Central memory CD8-positive, alpha-beta T cell (primary cell): Measurements from ENCODE around the gene KDM5B.
A peak's percentile ranks its signal among the peaks of the same experiment; 100 is the strongest.

Experiments
- ATAC-seq: fragments of 150-1000 bp; cut with Tn5 transposase; replicated peaks from 2 replicates; pipeline ENCODE4 v1.10.0; 2022; ENCODE audit warnings: mild to moderate bottlenecking, moderate FRiP score, moderate number of reproducible peaks; ENCODE audit not compliant: poor library complexity, severe bottlenecking; ENCODE audit errors: extremely low read depth
- DNase-seq, 2 donors: peaks; one replicate each; pipeline ENCODE4 v3.0.0; 2021; ENCODE audit warnings: low spot score in 2 of 2
- H3K27ac Mint-ChIP-seq: one replicate; pipeline ENCODE4 v1.8.0; 2022; ENCODE audit warnings: low read depth, mild to moderate bottlenecking, moderate library complexity, mixed read lengths
- H3K27me3 Mint-ChIP-seq: one replicate; pipeline ENCODE4 v1.8.0; 2022; ENCODE audit warnings: mixed read lengths
- H3K36me3 Mint-ChIP-seq: one replicate; pipeline ENCODE4 v1.8.0; 2022; ENCODE audit warnings: mild to moderate bottlenecking, moderate library complexity, mixed read lengths; ENCODE audit not compliant: insufficient read depth
- H3K4me1 Mint-ChIP-seq: one replicate; pipeline ENCODE4 v1.8.0; 2022; ENCODE audit warnings: mixed read lengths
- H3K4me3 Mint-ChIP-seq: one replicate; pipeline ENCODE4 v1.8.0; 2022; ENCODE audit warnings: mild to moderate bottlenecking, moderate library complexity, mixed read lengths
- H3K9me3 Mint-ChIP-seq: one replicate; pipeline ENCODE4 v1.8.0; 2022; ENCODE audit warnings: mixed read lengths

Gene KDM5B

DNA sequence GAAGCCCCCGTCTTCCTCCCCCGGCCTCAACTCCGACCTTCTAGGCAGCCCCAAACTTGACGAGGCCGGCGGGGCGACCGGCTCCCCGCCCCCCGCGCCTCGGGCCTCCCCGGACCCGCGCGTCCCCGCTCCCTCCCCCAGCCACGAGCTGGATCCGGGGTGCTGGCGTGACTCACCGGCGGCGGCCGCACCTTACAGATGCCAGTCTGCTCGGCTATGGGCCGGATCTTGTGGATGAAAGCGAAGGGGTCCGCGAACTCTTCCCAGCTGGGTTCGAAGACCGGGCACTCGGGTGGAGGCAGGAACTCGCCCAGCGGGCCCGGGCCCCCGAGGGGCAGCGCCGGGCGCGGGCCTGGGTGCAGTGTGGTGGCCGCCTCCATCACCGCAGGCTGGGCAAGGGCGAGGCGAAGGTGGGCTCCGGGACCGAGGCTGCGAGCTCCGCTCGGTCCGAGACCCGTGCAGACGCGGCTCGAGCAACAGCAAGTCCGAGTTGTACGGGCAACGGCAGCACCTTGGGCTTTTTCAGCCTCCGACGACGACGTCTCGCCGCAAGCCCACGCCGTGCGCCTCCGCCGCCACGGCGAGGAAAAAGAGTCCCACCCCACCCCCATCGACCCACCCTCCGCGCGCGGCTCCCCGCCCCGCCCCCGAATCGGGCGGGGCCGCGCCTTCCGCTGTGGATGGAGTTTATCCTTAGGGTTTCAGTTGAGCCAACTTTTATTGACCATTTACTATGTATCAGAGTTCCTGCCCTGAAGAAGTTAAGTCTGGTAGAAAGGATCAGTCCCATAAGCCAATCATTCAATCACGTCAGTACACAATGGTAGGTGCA lies at the start of gene KDM5B:
KDM5B (minus strand) TSS at position 496 of the 832 bp plus-strand sequence; CDS start at position 380, 116 bp downstream.
- ATAC-seq: peak; percentile 57
- no peaks in the 10 kb centered on the region for H3K27me3 Mint-ChIP-seq
- peak; percentile 34 to 37 for DNase-seq
- H3K27ac Mint-ChIP-seq: peak within 1 kb of the TSS; percentile 1
- peaks cover 4% of the 10 kb centered on the region for H3K36me3 Mint-ChIP-seq
- no peaks in the 10 kb centered on the region for H3K9me3 Mint-ChIP-seq
- peaks cover 42% of the 10 kb centered on the region for H3K4me1 Mint-ChIP-seq
- peak within 1 kb of the TSS; percentile 77 for H3K4me3 Mint-ChIP-seq

DNA sequence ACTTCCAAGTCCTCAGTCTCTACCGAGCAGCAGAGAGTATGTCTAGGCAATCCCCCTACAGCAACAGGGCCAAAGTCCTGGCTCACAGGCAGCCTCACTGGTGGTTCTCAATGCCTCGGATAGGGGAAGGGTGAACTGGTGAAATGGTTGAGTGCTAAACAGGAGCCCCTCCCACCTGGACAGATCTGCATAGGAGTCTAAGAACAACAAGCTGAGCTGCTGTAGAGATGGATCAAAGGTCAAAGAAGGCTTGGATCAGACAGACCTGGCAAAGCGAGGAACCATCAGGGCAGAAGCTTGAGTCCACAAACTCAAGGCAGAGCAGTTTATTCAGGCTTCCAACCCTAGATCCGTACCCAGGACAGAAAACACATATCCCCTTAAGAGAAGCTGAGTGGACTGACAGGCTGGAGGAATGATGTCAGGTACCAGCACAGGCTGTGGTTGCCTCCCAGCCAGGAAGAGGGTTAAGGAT lies 49.0 kb upstream of the KDM5B start:
- no peak overlapping the region for H3K27ac Mint-ChIP-seq
- peaks cover 2% of the 10 kb centered on the region for H3K36me3 Mint-ChIP-seq
- no peaks in the 10 kb centered on the region for H3K9me3 Mint-ChIP-seq
- DNase-seq (no peak), ATAC-seq (no peak)
- peaks cover 27% of the 10 kb centered on the region for H3K27me3 Mint-ChIP-seq
- H3K4me3 Mint-ChIP-seq: no peak overlapping the region
- H3K4me1 Mint-ChIP-seq: peaks cover 13% of the 10 kb centered on the region

DNA sequence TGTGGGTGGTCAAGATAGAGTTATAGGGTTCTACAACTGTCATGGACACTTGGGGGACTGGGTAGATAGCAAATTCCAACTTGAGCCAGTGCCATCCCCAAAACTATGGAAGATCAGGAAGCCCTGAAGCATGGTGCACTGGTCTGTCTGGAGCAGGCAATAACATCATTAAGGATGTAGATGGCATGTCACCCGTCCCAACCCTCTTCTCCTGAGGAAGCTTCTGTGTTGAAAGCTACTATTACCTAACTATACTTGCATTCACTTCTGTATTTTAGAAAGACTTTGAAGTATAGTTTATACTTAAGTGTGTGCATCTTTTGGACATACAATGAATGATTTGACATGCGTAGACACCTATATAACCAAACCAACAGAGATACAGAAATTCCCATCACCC lies 47.8 kb upstream of the KDM5B start:
- DNase-seq (no peak), ATAC-seq (no peak)
- Mint-ChIP-seq H3K27ac (no peak overlapping the region), H3K4me3 (no peak overlapping the region), H3K4me1 (peaks cover 1% of the 10 kb centered on the region), H3K9me3 (no peaks in the 10 kb centered on the region), H3K27me3 (peaks cover 15% of the 10 kb centered on the region), H3K36me3 (no peaks in the 10 kb centered on the region)

DNA sequence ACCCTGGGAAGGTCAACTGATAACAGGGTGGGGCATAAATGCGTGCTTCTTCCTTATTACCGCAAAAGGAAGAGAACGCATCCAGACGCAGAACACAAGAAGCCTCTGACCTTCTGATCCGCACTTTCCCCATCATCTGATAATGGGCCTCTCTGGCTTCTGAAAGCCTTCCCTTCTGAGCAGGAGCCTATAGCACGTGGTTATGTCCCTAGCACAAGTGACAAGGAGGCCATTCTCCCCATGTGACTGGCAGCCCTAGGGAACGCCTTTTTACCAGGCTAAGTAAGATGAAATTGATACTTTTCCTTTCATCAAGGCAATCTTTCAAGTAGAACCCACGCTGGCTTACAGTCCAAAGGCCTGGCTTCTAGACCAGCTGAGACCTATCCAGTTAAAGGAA lies 46.6 kb upstream of the KDM5B start:
- H3K27me3 Mint-ChIP-seq: peaks cover 7% of the 10 kb centered on the region
- no peaks in the 10 kb centered on the region for H3K36me3 Mint-ChIP-seq
- ATAC-seq (no peak), DNase-seq (no peak)
- no peaks in the 10 kb centered on the region for H3K9me3 Mint-ChIP-seq
- no peak overlapping the region for H3K4me3 Mint-ChIP-seq
- H3K27ac Mint-ChIP-seq: no peak overlapping the region
- H3K4me1 Mint-ChIP-seq: no peaks in the 10 kb centered on the region

DNA sequence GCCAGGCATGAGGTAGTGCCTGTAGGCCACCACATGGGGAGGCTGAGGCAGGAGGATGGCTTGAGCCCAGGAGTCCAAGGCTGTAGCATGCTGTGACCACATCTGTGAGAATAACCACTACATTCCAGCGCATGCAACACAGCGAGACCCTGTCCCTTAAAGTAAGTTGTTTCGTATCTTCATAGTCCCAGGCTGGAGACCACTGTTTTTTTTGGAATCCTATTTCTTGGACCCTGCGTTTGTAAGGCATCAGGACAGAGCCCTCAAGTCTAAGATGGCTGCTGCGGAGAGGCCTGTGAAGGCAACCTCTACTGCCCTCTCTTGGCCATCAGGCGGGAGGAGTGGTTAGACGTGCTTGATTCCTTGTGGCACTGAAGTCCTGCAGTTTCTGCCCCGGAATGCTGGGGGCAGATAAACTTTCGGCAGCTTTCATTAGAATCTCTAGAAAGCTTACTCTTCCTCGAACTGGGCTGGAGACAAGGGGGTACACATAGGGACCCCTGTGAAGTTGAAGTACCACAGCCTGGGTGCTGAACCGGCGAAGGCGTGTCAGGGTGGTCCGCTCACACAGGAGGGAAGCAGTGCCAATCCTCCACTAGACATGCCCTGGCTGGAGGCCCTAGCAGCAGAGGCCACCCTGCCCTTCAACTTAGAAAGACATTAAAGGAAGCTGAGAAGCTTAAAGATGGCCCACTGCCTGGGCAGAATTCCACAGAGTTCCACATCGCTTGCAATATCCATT lies 44.1 kb upstream of the KDM5B start:
- Mint-ChIP-seq H3K4me3 (no peak overlapping the region), H3K36me3 (no peaks in the 10 kb centered on the region), H3K9me3 (no peaks in the 10 kb centered on the region), H3K4me1 (no peaks in the 10 kb centered on the region), H3K27me3 (no peaks in the 10 kb centered on the region), H3K27ac (no peak overlapping the region)
- no peak for DNase-seq
- ATAC-seq: no peak

DNA sequence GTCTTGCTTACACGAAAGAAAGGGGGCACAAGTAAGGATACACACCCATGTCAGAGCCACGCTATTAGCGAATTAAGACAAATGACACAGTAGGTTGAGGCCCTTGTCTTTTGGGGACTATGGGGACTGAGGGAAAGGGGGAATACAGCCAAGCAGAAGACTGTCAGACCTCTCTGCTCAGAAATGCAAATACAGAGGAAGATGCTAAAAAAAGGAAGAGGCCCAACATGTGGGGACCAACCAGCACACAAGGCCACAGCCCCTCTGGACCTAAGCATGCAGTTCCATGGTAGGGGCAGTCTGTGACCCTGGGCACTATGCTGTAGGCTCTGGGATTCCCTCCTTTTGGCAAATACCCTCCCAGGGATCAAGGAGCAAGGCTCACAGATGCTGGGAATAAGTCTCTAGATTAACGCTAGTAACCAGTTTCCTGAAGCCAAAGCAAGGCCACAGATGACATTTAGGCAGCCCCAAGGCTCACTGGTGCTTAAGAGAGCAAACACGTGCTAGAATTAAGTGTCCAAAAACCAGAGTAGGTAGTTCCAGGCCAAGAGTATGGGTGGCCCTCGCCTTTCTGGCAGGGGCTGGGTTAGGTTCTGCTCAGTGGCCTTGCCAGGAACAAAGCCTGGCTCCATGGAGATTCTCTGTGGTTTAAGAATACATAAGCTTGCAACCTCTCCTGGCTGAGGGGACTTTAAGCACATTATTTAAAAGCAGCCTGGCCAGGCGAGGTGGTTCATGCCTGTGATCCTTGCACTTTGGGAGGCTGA lies 42.6 kb upstream of the KDM5B start:
- Mint-ChIP-seq H3K27me3 (no peaks in the 10 kb centered on the region), H3K9me3 (no peaks in the 10 kb centered on the region), H3K4me3 (no peak overlapping the region), H3K27ac (no peak overlapping the region), H3K4me1 (no peaks in the 10 kb centered on the region), H3K36me3 (no peaks in the 10 kb centered on the region)
- no peak for DNase-seq
- ATAC-seq: no peak

DNA sequence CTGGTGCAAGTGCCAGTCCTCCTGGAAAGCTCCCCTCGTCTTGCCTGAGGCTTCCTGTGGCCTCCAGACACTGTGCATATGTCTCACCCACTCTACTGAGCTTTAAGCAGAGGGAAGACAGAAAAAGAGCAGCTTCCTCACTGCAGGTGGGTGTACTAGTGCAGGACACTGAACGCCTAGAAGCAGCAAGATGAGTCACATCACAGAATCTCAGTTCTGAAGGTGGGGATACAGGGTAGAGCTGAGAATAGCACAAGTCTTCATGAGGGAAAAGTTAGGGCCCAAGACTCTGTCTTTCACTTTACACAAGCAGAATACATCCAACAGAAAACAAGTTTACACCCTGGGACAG lies 39.9 kb upstream of the KDM5B start:
- H3K27me3 Mint-ChIP-seq: no peaks in the 10 kb centered on the region
- H3K9me3 Mint-ChIP-seq: no peaks in the 10 kb centered on the region
- DNase-seq (no peak), ATAC-seq (no peak)
- no peaks in the 10 kb centered on the region for H3K4me1 Mint-ChIP-seq
- no peak overlapping the region for H3K4me3 Mint-ChIP-seq
- H3K27ac Mint-ChIP-seq: no peak overlapping the region
- H3K36me3 Mint-ChIP-seq: no peaks in the 10 kb centered on the region

DNA sequence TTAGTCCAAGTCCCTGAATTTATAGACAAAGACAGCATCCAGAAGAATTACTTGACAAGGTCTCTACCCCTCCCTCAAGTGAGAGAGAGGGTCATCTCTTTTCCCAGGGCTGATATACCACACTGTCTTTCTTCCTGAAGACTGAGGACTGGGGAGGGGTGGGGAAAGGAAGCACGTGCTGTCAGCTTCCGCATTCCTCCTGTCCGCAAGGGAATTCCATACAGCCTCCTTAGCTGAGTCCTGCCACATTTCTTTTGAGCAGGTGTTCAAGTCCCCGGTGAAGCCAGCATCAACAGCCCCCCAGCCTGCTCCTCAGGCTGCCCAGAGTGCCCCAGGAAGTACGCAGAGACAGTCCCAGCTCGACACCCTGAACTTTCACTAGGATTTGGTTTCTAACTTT lies 36.7 kb upstream of the KDM5B start:
- H3K4me3 Mint-ChIP-seq: no peak overlapping the region
- ATAC-seq (no peak), DNase-seq (no peak)
- H3K4me1 Mint-ChIP-seq: no peaks in the 10 kb centered on the region
- no peaks in the 10 kb centered on the region for H3K27me3 Mint-ChIP-seq
- no peaks in the 10 kb centered on the region for H3K9me3 Mint-ChIP-seq
- no peak overlapping the region for H3K27ac Mint-ChIP-seq
- no peaks in the 10 kb centered on the region for H3K36me3 Mint-ChIP-seq

DNA sequence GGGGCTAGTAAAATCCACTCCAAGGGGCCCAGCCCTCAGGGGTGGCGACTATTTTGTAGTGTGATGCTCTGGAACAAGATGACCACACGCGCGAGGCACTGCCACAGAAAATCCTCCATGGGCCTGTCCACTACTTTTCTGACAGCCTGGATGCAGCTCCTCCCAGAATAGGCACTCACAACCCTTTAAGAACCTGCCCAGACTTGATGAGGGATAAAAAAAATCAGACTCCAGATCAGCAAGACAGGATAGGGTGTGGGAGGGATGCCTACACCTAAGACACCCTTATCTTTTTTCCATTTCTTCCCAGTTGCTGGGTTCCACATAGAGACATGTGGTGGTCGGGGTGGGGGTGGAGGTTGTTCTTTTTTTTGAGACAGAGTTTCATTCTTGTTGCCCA lies 36.0 kb upstream of the KDM5B start:
- no peaks in the 10 kb centered on the region for H3K36me3 Mint-ChIP-seq
- H3K27me3 Mint-ChIP-seq: no peaks in the 10 kb centered on the region
- H3K4me1 Mint-ChIP-seq: no peaks in the 10 kb centered on the region
- H3K4me3 Mint-ChIP-seq: no peak overlapping the region
- no peak overlapping the region for H3K27ac Mint-ChIP-seq
- ATAC-seq: no peak
- DNase-seq: no peak
- no peaks in the 10 kb centered on the region for H3K9me3 Mint-ChIP-seq

DNA sequence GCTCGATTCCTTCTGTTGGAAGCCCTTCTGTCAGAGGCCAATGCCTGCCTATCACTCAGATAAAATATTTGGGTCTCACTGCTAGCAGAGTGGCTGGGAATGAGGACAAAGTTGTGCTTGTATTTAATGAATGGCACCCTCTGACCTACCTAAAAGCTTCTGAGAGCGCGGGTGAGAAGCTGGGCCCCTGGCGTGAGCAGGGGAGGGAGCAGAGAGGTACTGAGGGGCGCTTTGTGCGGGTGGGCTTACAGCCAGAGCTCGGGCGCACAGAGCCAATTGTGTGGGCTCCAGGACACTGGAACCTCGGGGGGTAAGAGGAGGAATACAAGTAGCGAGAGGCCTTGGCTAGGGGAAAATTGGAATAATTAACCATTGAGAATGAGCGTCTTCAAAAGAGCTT lies 34.9 kb upstream of the KDM5B start:
- no peaks in the 10 kb centered on the region for H3K36me3 Mint-ChIP-seq
- H3K4me3 Mint-ChIP-seq: no peak overlapping the region
- no peaks in the 10 kb centered on the region for H3K27me3 Mint-ChIP-seq
- H3K27ac Mint-ChIP-seq: no peak overlapping the region
- H3K9me3 Mint-ChIP-seq: no peaks in the 10 kb centered on the region
- ATAC-seq (no peak), DNase-seq (no peak)
- no peaks in the 10 kb centered on the region for H3K4me1 Mint-ChIP-seq

DNA sequence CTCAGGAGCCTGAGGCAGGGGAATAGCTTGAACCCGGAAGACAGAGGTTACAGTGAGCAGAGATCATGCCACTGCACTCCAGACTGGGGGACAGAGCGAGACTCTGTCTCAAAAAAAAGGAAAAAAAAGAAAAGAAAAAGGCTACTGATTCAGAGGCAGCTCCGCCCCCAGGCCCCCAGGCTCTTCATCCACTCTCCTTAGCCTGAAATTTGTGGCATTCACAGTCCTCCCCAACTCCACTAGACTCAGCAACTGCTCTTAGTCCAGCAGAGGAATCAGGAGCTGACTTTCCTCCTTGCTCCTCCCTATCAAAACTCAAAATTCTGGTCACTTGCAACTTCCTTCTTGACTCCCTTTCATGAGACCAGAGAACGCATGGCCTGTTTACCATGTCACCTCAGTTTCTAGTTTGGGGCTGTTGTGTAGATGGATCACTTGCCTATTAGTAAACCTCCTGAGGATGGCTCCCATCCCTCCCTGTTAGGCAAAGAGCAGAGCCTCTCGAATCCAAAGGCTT lies 29.6 kb upstream of the KDM5B start:
- ATAC-seq (no peak), DNase-seq (no peak)
- Mint-ChIP-seq H3K36me3 (no peaks in the 10 kb centered on the region), H3K9me3 (no peaks in the 10 kb centered on the region), H3K4me1 (peaks cover 27% of the 10 kb centered on the region), H3K27ac (no peak overlapping the region), H3K4me3 (no peak overlapping the region), H3K27me3 (no peaks in the 10 kb centered on the region)

DNA sequence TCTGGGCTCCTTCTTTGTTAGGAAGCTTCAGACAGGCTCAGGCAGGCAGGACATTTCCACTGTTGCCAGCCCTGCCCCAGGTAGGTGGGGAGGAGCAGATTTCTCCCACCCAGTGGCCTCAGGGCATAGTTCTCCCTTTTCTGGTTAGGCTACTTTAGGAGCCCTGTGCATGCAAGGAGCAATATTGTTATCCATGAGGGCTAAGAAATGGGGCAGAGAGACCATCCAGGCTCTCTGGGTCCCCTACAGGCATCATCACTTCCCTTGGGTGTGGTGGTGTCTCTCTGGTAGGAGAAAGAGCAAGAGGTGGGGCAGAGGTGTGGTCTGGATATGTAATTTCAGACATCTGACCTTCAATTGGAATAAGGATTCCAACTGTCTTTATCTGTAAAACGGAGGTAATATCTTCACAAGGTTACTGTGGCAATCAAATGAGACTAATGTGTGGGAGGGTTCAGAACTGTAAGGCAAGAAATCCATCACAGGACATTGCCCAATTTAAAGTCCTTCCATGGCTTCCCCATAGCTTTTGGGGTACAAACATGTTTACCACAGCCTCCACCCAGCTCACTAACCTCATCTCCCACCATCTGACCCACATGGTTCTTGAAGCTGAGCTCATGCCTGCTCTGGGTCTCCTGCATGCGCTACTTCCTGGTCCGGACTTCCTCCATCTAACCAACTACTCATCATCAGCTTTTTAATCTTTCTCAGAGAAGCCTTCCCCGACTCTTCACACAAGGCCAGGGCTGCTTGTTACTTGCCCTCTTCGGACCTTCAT lies 28.6 kb upstream of the KDM5B start:
- no peaks in the 10 kb centered on the region for H3K36me3 Mint-ChIP-seq
- no peaks in the 10 kb centered on the region for H3K9me3 Mint-ChIP-seq
- no peaks in the 10 kb centered on the region for H3K27me3 Mint-ChIP-seq
- no peak overlapping the region for H3K27ac Mint-ChIP-seq
- peaks cover 27% of the 10 kb centered on the region for H3K4me1 Mint-ChIP-seq
- ATAC-seq (no peak), DNase-seq (no peak)
- H3K4me3 Mint-ChIP-seq: peak overlapping the region; percentile 46
